22Rv1 (cell line): Measurements from ENCODE around the gene CPD.

Experiments
- H3K27ac ChIP-seq: fragments of 450-650 bp; 2 replicates; pipeline ENCODE4 v1.5.1; 2017
- ZFX ChIP-seq: fragments of 450-650 bp; IDR thresholded peaks from 2 replicates; pipeline ENCODE4 v1.6.1; 2017; ENCODE audit warnings: antibody characterized with exemption, borderline replicate concordance
- TF ChIP-seq, protein P1 (sequence below): fragments of 450-650 bp; IDR thresholded peaks from 2 replicates; pipeline ENCODE4 v1.5.1; 2017; ENCODE audit warnings: mild to moderate bottlenecking

The CPD gene

DNA sequence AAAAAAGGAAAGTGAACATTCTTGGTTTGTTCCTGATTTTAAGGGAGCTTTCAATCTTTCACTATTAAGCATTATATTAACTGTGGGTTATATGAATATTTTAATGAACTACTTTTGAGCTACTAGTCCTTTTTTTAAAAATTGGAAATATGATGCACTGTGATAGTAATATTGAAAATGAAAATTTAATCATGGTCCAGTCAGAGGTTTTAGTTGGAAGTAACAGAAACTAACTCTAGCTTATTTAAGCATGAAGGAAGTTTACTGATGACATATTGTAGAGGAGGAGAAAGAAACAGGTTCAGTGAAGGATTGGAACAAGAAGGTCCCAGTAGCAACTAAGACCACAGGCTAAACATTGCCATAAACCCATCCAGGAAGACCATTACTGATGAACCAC, 24.0 kb upstream of the CPD start:
- H3K27ac ChIP-seq = no peak overlapping the region
- TF ChIP-seq, protein P1, sequence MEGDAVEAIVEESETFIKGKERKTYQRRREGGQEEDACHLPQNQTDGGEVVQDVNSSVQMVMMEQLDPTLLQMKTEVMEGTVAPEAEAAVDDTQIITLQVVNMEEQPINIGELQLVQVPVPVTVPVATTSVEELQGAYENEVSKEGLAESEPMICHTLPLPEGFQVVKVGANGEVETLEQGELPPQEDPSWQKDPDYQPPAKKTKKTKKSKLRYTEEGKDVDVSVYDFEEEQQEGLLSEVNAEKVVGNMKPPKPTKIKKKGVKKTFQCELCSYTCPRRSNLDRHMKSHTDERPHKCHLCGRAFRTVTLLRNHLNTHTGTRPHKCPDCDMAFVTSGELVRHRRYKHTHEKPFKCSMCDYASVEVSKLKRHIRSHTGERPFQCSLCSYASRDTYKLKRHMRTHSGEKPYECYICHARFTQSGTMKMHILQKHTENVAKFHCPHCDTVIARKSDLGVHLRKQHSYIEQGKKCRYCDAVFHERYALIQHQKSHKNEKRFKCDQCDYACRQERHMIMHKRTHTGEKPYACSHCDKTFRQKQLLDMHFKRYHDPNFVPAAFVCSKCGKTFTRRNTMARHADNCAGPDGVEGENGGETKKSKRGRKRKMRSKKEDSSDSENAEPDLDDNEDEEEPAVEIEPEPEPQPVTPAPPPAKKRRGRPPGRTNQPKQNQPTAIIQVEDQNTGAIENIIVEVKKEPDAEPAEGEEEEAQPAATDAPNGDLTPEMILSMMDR = no peak
- TF ChIP-seq ZFX = no peak

DNA sequence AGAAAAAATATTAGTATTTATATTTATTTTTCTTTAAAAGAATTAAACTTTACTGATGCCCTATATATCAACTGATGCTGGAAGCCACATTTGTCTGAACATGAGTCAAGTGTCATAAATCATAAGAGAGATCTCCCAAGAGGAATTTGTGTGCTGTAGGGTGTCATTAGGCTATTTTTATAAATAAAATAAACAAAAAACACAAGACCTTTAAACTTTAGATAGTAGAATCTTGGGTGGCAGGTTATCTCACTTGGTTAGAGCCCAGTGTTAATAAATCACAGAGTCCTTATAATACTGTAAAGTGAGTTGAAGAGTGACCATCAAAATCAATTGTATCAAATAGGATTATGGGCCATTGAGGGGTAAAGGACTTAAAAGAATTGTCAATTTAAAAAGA, 21.3 kb upstream of the CPD start:
- no peak overlapping the region for H3K27ac ChIP-seq
- TF ChIP-seq, protein P1 = no peak
- no peak for TF ChIP-seq ZFX

DNA sequence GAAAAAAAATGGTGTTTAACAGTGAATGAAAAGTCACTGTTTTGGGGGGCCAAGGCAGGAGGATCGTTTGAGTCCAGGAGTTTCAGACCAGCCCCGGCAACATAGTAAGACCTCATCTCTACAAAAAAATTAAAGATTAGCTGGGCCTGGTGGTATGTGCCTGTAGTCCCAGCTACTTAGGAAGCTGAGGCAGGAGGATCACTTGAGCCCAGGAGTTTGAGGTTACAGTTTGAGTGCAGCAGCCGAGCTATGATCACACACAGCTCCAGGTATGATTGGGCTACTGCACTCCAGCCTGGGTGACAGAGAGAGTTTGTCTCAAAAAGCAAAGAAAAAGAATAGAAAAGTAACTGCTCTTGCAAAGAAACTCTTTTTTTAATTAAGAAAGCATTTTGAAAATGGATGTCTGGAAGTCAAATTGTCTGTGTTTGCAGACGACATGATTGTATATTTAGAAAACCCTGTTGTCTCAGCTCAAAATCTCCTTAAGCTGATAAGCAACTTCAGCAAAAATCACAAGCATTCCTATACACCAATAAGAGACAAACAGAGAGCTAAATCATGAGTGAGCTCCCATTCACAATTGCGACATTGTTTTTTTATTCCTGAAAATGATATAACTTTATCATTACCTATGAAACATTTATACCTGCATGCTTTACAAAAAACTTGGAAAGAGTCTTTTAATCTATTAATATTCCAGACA, 20.5 kb upstream of the CPD start:
- TF ChIP-seq ZFX = no peak
- TF ChIP-seq, protein P1 = no peak

DNA sequence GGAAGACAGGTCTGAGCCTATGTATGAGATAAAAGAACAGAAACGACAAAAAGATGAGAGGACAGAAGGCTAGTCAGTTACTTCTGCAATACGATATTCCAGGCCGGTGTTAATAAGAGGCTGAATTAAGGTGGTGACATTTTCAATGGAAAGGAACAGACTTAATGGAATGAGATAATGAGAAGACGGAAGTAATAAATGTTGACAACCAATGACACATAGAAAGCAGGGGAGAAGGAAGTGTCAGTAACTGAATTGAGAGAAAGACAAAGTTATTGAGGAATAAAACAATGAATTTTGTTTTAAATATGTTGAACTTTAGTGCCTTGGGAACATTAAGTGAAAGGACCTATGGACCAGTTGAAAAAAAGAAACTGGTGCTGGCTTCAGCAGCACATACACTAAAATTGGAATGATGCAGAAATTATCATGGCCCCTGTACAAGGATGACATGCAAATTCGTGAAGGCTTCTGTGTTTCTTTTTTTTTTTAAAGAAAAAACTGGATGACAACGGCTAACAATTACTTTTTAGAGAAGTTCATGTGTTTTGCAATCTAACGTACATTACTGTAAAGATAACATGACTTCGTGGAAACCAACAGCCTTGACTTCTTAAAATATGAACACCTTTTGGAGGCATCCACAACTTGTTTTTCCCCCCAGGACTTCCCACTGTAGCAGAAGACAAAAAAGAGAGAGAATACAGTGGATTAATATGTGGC, 18.5 kb upstream of the CPD start:
- no peak for TF ChIP-seq ZFX
- TF ChIP-seq, protein P1 = no peak
- no peak overlapping the region for H3K27ac ChIP-seq

More for the DNA sequence above, 20.5 kb upstream of the CPD start:
- no peak overlapping the region for H3K27ac ChIP-seq

DNA sequence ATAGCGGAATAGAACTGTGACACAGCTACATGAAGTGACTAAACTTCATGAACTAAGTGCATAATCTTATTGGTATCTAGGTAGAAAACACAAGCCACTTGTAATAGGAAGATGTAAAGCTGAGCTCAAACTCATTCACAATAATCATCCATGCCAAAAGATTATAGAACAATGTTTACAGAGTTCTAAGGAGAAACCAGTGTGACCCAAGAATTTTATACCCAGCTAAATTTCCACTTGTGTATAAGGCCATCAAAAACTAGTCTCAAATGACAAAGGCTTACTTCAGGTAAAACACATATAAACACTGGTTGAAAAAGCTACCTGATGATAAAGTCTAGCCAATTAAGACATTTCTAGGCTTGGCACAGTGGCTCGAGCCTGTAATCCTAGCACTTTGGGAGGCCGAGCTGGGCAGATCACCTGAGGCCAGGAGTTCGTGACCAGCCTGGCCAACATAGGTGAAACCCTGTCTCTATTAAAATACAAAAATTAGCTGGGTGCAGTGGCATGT, 16.9 kb upstream of the CPD start:
- TF ChIP-seq ZFX = no peak
- H3K27ac ChIP-seq = no peak overlapping the region

DNA sequence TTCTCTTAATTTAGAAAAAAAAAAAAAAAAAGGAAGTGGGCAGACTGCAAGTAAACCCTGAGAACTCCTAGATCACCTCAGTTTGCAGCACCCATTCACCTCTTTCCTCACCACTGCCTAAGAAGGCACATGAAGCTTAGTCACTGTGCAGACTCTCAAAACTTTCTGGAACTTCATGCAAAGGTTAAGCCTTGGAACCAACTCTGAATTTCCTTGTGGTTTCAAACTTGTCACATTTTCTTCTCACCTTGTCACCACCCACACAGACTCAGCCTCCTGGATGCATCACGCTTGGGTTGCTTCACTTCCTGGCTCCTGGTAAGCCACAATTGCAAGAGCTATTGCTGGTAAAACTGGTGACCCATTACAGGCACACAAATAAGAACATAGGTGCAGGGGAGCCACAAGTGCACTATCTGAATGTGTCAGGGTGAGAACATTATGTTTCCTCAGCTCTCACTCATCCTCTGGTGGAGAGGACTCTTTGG, 15.0 kb upstream of the CPD start:
- TF ChIP-seq, protein P1 = no peak
- TF ChIP-seq ZFX = no peak
- no peak overlapping the region for H3K27ac ChIP-seq

DNA sequence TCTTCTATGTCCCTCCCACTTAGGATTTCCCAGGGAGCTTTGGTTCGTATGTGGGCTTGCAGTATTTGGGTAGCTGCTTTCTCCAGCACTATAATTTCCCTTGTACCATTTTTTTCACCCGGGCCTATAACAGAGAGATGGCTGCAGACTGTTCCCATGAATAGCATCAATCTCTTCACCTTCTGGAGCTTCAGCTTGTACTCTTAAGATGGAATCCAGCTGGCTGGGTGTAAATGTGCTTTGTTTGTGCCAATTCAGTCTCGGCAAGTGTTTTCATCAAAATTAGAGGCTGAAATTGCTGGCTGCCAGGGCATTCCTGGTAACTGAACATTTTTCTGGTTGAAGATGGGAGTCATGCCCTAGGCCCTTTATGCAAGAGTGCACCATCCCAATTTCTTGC, 12.2 kb upstream of the CPD start:
- H3K27ac ChIP-seq = no peak overlapping the region
- TF ChIP-seq ZFX = no peak
- TF ChIP-seq, protein P1 = no peak
